ENCODE results near the gene ADAM10. TPM values are rescaled to one million over a fixed set of nuclear protein-coding genes. Genes with fewer than 3 reads are reported as not detected.

ADAM10 gene
- total RNA-seq, 1 experiment from 2014 or later = 159 TPM

- no peak overlapping the region for H4K8ac ChIP-seq (replicated peaks; ENCODE audit: insufficient read length, low read depth, low read length)
- Mint-ChIP-seq H3K36me3 (ENCODE audit: insufficient read depth in 1 of 3, low read depth in 3 of 3) (peaks cover 0 to 6% (median 6%) of the 10 kb centered on the region in 3 experiments; a peak in 4 of 7 replicates), H3K4me3 (no peak overlapping the region), H3K27me3 (ENCODE audit: low read depth) (no peaks in the 10 kb centered on the region), H3K4me1 (0 out of 4 replicates have a peak, but pooled peaks cover 0 to 4% of the 10 kb centered on the region in 2 experiments), H3K27ac (no peak overlapping the region), H3K9me3 (peaks cover 9 to 10% of the 10 kb centered on the region in 2 experiments; a peak in 4 of 5 replicates)
- H4K20me1 ChIP-seq (ENCODE audit: control insufficient read depth, insufficient read depth, insufficient read length) = no peaks in the 10 kb centered on the region
- no peak overlapping the region for H3T11ph ChIP-seq (ENCODE audit: low read length)
- H3K4me1 ChIP-seq (ENCODE audit: insufficient read depth, low read length) = no peaks in the 10 kb centered on the region
- no peak overlapping the region for H3K23ac ChIP-seq (ENCODE audit: insufficient read length, low read depth, low read length)
- H3K79me1 ChIP-seq (ENCODE audit: insufficient read depth, low read depth, low read length, poor library complexity, severe bottlenecking) = no peaks in the 10 kb centered on the region
- H3K23me2 ChIP-seq (ENCODE audit: insufficient read length, low read depth, low read length, poor library complexity, severe bottlenecking) = no peaks in the 10 kb centered on the region
- no peak for TF ChIP-seq CTCF (conservative IDR thresholded peaks at IDR 0.05)
- no peak overlapping the region for H4K91ac ChIP-seq (ENCODE audit: insufficient read length, low read depth, low read length)
- no peak overlapping the region for H2AFZ ChIP-seq (ENCODE audit: low read length)
- WGBS (ENCODE audit: extremely low coverage, insufficient read length, low lambda C conversion rate) = no CpG with 5 or more reads among the region's 1 CpG
- no peaks in the 10 kb centered on the region for H3K27me3 ChIP-seq (ENCODE audit: insufficient read depth, low read length)
- no peak overlapping the region for H3K14ac ChIP-seq (ENCODE audit: insufficient read depth, low read length)
- no peak overlapping the region for H3K27ac ChIP-seq (ENCODE audit: insufficient read length, low read depth, low read length)
- H3K18ac ChIP-seq (ENCODE audit: insufficient read length, low read depth, low read length) = no peak overlapping the region
- H2AK5ac ChIP-seq (ENCODE audit: insufficient read length, low read length) = no peak overlapping the region
- H2BK12ac ChIP-seq (ENCODE audit: insufficient read length, low read depth, low read length) = no peak overlapping the region
- no peak overlapping the region for H4K5ac ChIP-seq (ENCODE audit: insufficient read length, low read depth, low read length)
- DNase-seq = no peak
- no peak overlapping the region for H2BK15ac ChIP-seq (ENCODE audit: low read depth, low read length)
- no peaks in the 10 kb centered on the region for H3K9me3 ChIP-seq (ENCODE audit: control insufficient read depth, low read depth, low read length)
- no peak overlapping the region for H2BK5ac ChIP-seq (ENCODE audit: insufficient read length, low read length)
- no peak overlapping the region for H3K4me2 ChIP-seq (ENCODE audit: insufficient read depth, insufficient read length, low read length)
- H3K56ac ChIP-seq (ENCODE audit: insufficient read length, low read depth, low read length) = no peak overlapping the region
- H2BK120ac ChIP-seq (ENCODE audit: low read depth, low read length, poor library complexity, severe bottlenecking) = no peak overlapping the region
- no peak overlapping the region for H3K4ac ChIP-seq (ENCODE audit: low read depth, low read length)
- H3K79me2 ChIP-seq (ENCODE audit: insufficient read depth, low read length) = no peaks in the 10 kb centered on the region
- H2BK20ac ChIP-seq (ENCODE audit: low read depth, low read length, poor library complexity, severe bottlenecking) = no peak overlapping the region
- H3K9ac ChIP-seq (ENCODE audit: extremely low read depth, insufficient read length, low read length) = no peak overlapping the region
These were observed 11.5 kb upstream of the ADAM10 start for GRCh38 chr15:58761010-58761388.

All from H9 (cell line).